ENCODE results near the gene FSCN2.

FSCN2 gene

GRCh38 chr17:81491181-81491581 lies 37.0 kb upstream of the FSCN2 start:
- no peak for DNase-seq

GRCh38 chr17:81491761-81492160 lies 36.4 kb upstream of the FSCN2 start:
- DNase-seq = no peak

- DNase-seq = no peak
Measured at GRCh38 chr17:81492202-81492601, 36.0 kb upstream of the FSCN2 start.

GRCh38 chr17:81492706-81493105 lies 35.5 kb upstream of the FSCN2 start:
- DNase-seq = no peak

GRCh38 chr17:81493198-81494038 lies 34.8 kb upstream of the FSCN2 start:
- DNase-seq = no peak

GRCh38 chr17:81494626-81495377 lies 33.4 kb upstream of the FSCN2 start:
- no peak for DNase-seq

- DNase-seq = no peak
Measured at GRCh38 chr17:81498953-81499600, 29.1 kb upstream of the FSCN2 start.

GRCh38 chr17:81499601-81499970 lies 28.6 kb upstream of the FSCN2 start:
- DNase-seq = no peak

- DNase-seq = no peak
Measured at GRCh38 chr17:81500047-81500446, 28.1 kb upstream of the FSCN2 start.

- no peak for DNase-seq
Measured at GRCh38 chr17:81502471-81503017, 25.6 kb upstream of the FSCN2 start.

GRCh38 chr17:81503619-81504018 lies 24.6 kb upstream of the FSCN2 start:
- no peak for DNase-seq

- DNase-seq = peak in 1 of 2 experiments; percentile 38
Measured at GRCh38 chr17:81508639-81509206, 19.5 kb upstream of the FSCN2 start.

GRCh38 chr17:81509207-81509971 lies 18.8 kb upstream of the FSCN2 start:
- DNase-seq = no peak

- no peak for DNase-seq
Measured at GRCh38 chr17:81509972-81510784, 18.0 kb upstream of the FSCN2 start.

- DNase-seq = no peak
Measured at GRCh38 chr17:81510785-81511553, 17.2 kb upstream of the FSCN2 start.

- no peak for DNase-seq
Measured at GRCh38 chr17:81511554-81511803, 16.7 kb upstream of the FSCN2 start.

GRCh38 chr17:81511804-81512561 lies 16.2 kb upstream of the FSCN2 start:
- DNase-seq = no peak

- peak; percentile 95 to 97 for DNase-seq
Measured at GRCh38 chr17:81512562-81513371, 15.4 kb upstream of the FSCN2 start, which contains the start of gene ACTG1. Gene ACTG1 (minus strand): TSS chr17:81512799. CDS start chr17:81512354, 445 bp downstream.

GRCh38 chr17:81513372-81513752 lies 14.8 kb upstream of the FSCN2 start:
- DNase-seq = peak; percentile 75 to 80
